ENCODE measurements around the gene PROK1.

- no peak for TF ChIP-seq CTCF (conservative IDR thresholded peaks at IDR 0.05; ENCODE audit: low read depth, low read length)
- TF ChIP-seq EZH2 (IDR thresholded peaks at IDR 0.05; ENCODE audit: borderline replicate concordance, low read depth, low read length, poor library complexity, severe bottlenecking): no peak
These were observed 17.7 kb upstream of the PROK1 start for GRCh38 chr1:110433213-110433612.

Data from A673 (cell line).